Testis (tissue), 3 donors: ENCODE data around the gene NOS3. TPM values are rescaled to one million over a fixed set of nuclear protein-coding genes. Genes with fewer than 3 reads are reported as not detected.

ENCODE experiments used
- DNase-seq: peaks from one replicate; pipeline ENCODE4 v3.0.0-alpha.2; 2019
- H3K27ac ChIP-seq, 2 donors: fragments of 200-600 bp; sonication (generic); one replicate each; pipeline ENCODE4 v1.5.1; 2019
- H3K27me3 ChIP-seq: fragments of 200-600 bp; sonication (generic); one replicate; pipeline ENCODE4 v1.5.1; 2019
- H3K36me3 ChIP-seq: fragments of 200-600 bp; sonication (generic); one replicate; pipeline ENCODE4 v1.5.1; 2017; ENCODE audit warnings: low read depth; ENCODE audit errors: missing control alignments
- H3K4me1 ChIP-seq: fragments of 200-600 bp; sonication (generic); one replicate; pipeline ENCODE4 v1.5.1; 2019
- H3K4me3 ChIP-seq, 2 donors: fragments of 200-600 bp; sonication (generic); one replicate each; pipeline ENCODE4 v1.5.1; 2017 to 2019
- H3K9me3 ChIP-seq: fragments of 200-600 bp; sonication (generic); one replicate; pipeline ENCODE4 v1.5.1; 2017
- CTCF ChIP-seq, 3 experiments: fragments of 450-650 bp in 2 of 3; fragments of 200-600 bp in 1 of 3; sonication (generic) in 1 of 3; IDR thresholded peaks; one replicate each; pipeline ENCODE4 v1.5.1; 2016 to 2019; ENCODE audit warnings: antibody characterized with exemption in 3 of 3, mild to moderate bottlenecking in 2 of 3, moderate library complexity in 1 of 3
- POLR2A ChIP-seq: fragments of 450-650 bp; IDR thresholded peaks from one replicate; pipeline ENCODE4 v1.6.1; 2017; ENCODE audit warnings: antibody characterized with exemption, mild to moderate bottlenecking, moderate library complexity
- WGBS, 2 donors: methylation state at CpG; one replicate each; pipeline ENCODE4 v1.1.5; 2018; 5-methylcytosine and 5-hydroxymethylcytosine counted together
- intact Hi-C: fragments of 100-400 bp; cut with DNase I; formaldehyde crosslinking; loops from one replicate; pipeline ENCODE4 v1.15.1; 2023; ENCODE audit warnings: low total_unique reads
- polyA plus RNA-seq: library from polyadenylated mRNA; stranded (reverse); fragments of 350-450 nt; fragmentation: Illumina TruSeq; extraction: RNeasy Lipid Tissue Mini Kit (QIAGEN cat#74804); gene quantifications from one replicate; pipeline ENCODE4 v1.2.3, GENCODE V29; 2014; ENCODE audit warnings: low read depth, low replicate concordance; ENCODE audit not compliant: insufficient read depth
- total RNA-seq, 2 donors: library from RNA; depleted of rRNA; stranded (reverse); fragments of >200 nt; gene quantifications; one replicate each; pipeline ENCODE4 v1.2.3, GENCODE V29; 2016

NOS3 gene
- total and polyA plus RNA-seq, 3 donors from 2014 or later: 19.5 to 36.6 (median 25.0) TPM

DNA sequence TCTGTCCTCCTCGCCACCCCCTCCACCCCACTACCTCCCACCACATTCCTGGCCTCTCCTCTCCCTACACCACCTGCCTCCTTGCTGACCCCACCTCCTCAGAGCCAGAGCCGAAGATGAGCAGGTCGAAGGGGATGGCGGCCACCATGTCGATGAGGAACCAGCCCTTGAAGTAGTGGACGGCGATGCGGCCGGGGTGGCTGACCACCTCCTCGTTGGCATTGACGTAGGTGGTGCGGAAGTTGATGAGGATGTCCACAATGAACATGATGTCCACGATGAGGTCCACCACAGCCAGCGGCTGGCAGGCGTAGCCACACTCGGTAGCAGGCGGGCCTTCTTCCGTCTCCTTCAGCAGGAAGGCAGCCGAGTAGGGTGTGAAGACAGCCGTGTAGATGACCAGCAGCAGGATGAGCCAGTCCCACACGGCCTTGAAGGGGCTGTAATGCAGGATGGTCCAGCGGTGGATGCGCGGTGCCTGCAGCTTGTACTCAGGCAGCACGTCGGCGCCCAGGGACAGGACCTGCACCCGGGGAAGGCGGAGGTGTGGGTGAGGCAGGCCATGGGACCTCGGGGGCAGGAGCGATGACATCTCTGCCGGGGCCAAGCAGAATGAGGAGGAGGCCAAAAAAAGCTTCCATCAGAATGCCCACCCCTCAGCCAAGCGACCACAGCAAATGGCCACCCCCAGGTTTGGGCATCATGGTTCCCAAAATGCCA, 38.3 kb upstream of the NOS3 start:
- Histone ChIP-seq H3K4me3 (no peak overlapping the region), H3K9me3 (no peaks in the 10 kb centered on the region), H3K27me3 (no peaks in the 10 kb centered on the region), H3K27ac (no peak overlapping the region), H3K36me3 (no peaks in the 10 kb centered on the region), H3K4me1 (peaks cover 37% of the 10 kb centered on the region)
- TF ChIP-seq CTCF (IDR thresholded peaks at IDR 0.05) (no peak), POLR2A (no peak)
- DNase-seq: no peak
- 94% methylated on average over 32 to 33 of the region's 33 CpGs for WGBS, 2 donors
- intact Hi-C loops: no loop called here

DNA sequence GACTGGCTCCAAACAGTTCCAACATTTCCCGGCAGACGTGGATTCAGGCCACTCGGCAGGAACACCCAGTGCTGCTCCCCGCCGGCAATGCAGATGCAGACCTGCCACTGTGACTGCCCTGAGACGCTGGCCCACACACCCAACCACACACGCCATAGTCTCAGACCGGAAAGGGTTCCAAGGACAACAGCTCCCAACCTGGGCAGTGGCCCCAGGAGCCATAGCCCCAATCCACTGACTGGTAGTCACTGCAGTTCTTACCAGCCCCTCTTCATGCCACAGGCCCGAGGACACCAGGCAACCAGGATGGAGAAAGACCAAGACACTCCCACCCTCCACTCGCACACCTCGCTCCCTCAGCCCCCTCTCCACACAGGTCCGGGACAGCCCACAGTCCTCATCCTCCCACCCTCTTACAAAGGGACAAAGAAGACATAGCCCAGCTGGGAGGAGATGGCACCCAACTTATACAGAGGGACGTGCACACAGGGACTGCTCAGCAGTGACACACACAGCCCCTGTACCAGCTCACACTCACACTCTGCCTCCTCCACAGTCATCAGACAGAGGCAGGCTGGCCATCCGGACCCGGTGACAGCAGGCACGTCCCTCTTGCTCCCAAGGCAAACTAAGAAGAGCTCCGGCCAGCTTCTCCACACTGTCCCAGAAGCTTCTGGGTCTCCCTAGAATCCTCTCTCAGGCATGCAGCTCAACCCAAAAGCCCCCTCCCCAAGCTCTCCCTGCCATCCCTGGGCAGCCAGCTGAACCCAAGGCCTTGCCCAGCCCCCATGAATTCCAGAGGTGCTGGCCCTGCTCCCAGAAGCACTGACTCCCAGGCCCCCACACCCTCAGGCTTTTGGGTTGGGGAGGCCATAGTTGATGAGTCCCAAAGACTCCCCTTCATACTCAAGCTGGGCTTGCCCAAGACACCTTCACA, 37.5 kb upstream of the NOS3 start:
- H3K4me1 ChIP-seq: peaks cover 29% of the 10 kb centered on the region
- WGBS, 2 donors: 62 to 87% methylated on average over 4 to 17 of the region's 17 CpGs
- no peaks in the 10 kb centered on the region for H3K27me3 ChIP-seq
- H3K36me3 ChIP-seq: no peaks in the 10 kb centered on the region
- no peak for DNase-seq
- no peak overlapping the region for H3K4me3 ChIP-seq
- TF ChIP-seq CTCF (IDR thresholded peaks at IDR 0.05): no peak
- no peak for TF ChIP-seq POLR2A
- peak overlapping the region in 1 of 2 donors; percentile 41 for H3K27ac ChIP-seq
- no peaks in the 10 kb centered on the region for H3K9me3 ChIP-seq
- intact Hi-C loops: no loop called here

- Histone ChIP-seq H3K4me1 (peaks cover 26% of the 10 kb centered on the region), H3K9me3 (no peaks in the 10 kb centered on the region), H3K27me3 (no peaks in the 10 kb centered on the region), H3K27ac (peak overlapping the region; percentile 56 to 57), H3K4me3 (peak overlapping the region in 1 of 2 donors; percentile 30), H3K36me3 (no peaks in the 10 kb centered on the region)
- no peak for DNase-seq
- 69 to 78% methylated on average over 6 to 9 of the region's 9 CpGs for WGBS, 2 donors
- TF ChIP-seq POLR2A: no peak
- no peak for TF ChIP-seq CTCF (IDR thresholded peaks at IDR 0.05)
- intact Hi-C loops: no loop called here
Measured at GRCh38 chr7:150954201-150954985, 36.4 kb upstream of the NOS3 start.

- no peaks in the 10 kb centered on the region for H3K9me3 ChIP-seq
- no peaks in the 10 kb centered on the region for H3K36me3 ChIP-seq
- peak overlapping the region; percentile 56 to 57 for H3K27ac ChIP-seq
- no peak for DNase-seq
- no peaks in the 10 kb centered on the region for H3K27me3 ChIP-seq
- H3K4me3 ChIP-seq: peak overlapping the region in 1 of 2 donors; percentile 30
- TF ChIP-seq CTCF (IDR thresholded peaks at IDR 0.05): no peak
- no peak for TF ChIP-seq POLR2A
- intact Hi-C loops: no loop called here
- WGBS, 2 donors: 60 to 83% methylated on average over 16 to 21 of the region's 21 CpGs
- peaks cover 26% of the 10 kb centered on the region for H3K4me1 ChIP-seq
Measured at GRCh38 chr7:150954986-150955518, 35.8 kb upstream of the NOS3 start.
